IPS-15b (cell line): ENCODE measurements around the gene ANKRD37.

ENCODE experiments used
- H3K27me3 ChIP-seq: one replicate; pipeline ENCODE4 v1.6.1; 2013; ENCODE audit warnings: low read length; ENCODE audit not compliant: control insufficient read depth, insufficient read depth
- H3K36me3 ChIP-seq: one replicate; pipeline ENCODE4 v1.6.1; 2013; ENCODE audit warnings: low read length; ENCODE audit not compliant: control insufficient read depth, insufficient read depth
- H3K4me1 ChIP-seq: one replicate; pipeline ENCODE4 v1.6.1; 2013; ENCODE audit warnings: mild to moderate bottlenecking, low read length; ENCODE audit not compliant: control insufficient read depth, insufficient read depth
- H3K4me3 ChIP-seq: one replicate; pipeline ENCODE4 v1.5.1; 2013; ENCODE audit warnings: low read depth, low read length
- H3K9ac ChIP-seq: one replicate; pipeline ENCODE4 v1.6.1; 2013; ENCODE audit warnings: low read depth, mild to moderate bottlenecking, low read length
- H3K9me3 ChIP-seq: one replicate; pipeline ENCODE4 v1.6.1; 2013; ENCODE audit warnings: mild to moderate bottlenecking, low read length; ENCODE audit not compliant: control insufficient read depth, insufficient read depth

The ANKRD37 gene

GRCh38 chr4:185381288-185382196 lies 15.1 kb upstream of the ANKRD37 start:
- Histone ChIP-seq H3K9me3 (no peaks in the 10 kb centered on the region), H3K27me3 (no peaks in the 10 kb centered on the region), H3K4me1 (peaks cover 8% of the 10 kb centered on the region), H3K36me3 (no peaks in the 10 kb centered on the region), H3K9ac (no peak overlapping the region), H3K4me3 (no peak overlapping the region)

- no peaks in the 10 kb centered on the region for H3K9me3 ChIP-seq
- H3K27me3 ChIP-seq = no peaks in the 10 kb centered on the region
- H3K4me1 ChIP-seq = peaks cover 4% of the 10 kb centered on the region
- H3K36me3 ChIP-seq = no peaks in the 10 kb centered on the region
- H3K9ac ChIP-seq = no peak overlapping the region
- no peak overlapping the region for H3K4me3 ChIP-seq
These were observed 13.9 kb upstream of the ANKRD37 start for GRCh38 chr4:185382754-185383153.

DNA sequence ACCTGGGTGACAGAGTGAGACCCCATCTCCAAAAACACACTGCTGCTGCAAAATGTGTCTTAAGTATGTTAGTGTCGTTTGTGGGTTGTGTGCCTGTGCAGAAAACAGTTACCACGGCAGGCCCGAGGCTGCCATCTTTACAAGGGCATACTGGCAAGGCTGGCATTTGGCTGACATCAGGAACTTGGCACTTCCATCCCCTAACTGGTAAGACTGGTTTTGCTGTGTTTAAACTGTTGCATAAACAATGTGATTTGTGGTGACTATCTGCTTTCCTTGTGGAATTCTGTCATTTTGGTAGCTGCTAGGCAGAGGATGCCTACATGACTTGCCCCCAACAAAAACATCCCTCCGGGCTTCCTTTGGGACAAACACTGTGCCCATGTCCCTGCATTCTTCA lies 13.2 kb upstream of the ANKRD37 start:
- H3K9me3 ChIP-seq = no peaks in the 10 kb centered on the region
- no peak overlapping the region for H3K4me3 ChIP-seq
- no peaks in the 10 kb centered on the region for H3K27me3 ChIP-seq
- H3K4me1 ChIP-seq = peaks cover 3% of the 10 kb centered on the region
- H3K36me3 ChIP-seq = no peaks in the 10 kb centered on the region
- H3K9ac ChIP-seq = no peak overlapping the region

GRCh38 chr4:185384061-185384460 lies 12.6 kb upstream of the ANKRD37 start:
- Histone ChIP-seq H3K4me1 (peaks cover 3% of the 10 kb centered on the region), H3K27me3 (no peaks in the 10 kb centered on the region)

DNA sequence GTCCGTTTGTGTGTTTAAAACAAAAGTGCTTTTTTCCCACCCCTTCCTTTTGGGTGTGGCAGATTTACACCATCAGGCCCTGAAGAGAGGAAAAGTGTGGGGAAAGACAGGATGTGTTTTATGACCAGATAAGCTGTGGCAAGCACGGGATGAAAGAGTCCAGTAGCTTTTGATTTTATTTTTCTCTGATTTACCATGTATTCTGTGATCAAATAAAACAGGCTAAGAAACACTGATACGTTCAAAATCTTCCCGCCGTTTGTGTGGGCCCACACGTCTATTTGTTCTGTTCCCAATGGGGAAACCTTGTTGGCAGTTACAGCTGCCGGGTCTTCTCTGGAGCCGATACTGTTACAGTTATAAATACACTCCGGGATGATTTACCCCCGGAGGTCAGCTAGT lies 11.7 kb upstream of the ANKRD37 start:
- no peak overlapping the region for H3K9ac ChIP-seq
- no peak overlapping the region for H3K4me3 ChIP-seq
- peaks cover 3% of the 10 kb centered on the region for H3K4me1 ChIP-seq
- H3K36me3 ChIP-seq = no peaks in the 10 kb centered on the region
- H3K27me3 ChIP-seq = no peaks in the 10 kb centered on the region
- H3K9me3 ChIP-seq = no peaks in the 10 kb centered on the region

More at GRCh38 chr4:185384061-185384460, 12.6 kb upstream of the ANKRD37 start:
- H3K9ac ChIP-seq = no peak overlapping the region
- no peak overlapping the region for H3K4me3 ChIP-seq
- no peaks in the 10 kb centered on the region for H3K36me3 ChIP-seq
- H3K9me3 ChIP-seq = no peaks in the 10 kb centered on the region

GRCh38 chr4:185387957-185388356 lies 8.7 kb upstream of the ANKRD37 start:
- H3K36me3 ChIP-seq = no peaks in the 10 kb centered on the region
- no peaks in the 10 kb centered on the region for H3K9me3 ChIP-seq
- peaks cover 3% of the 10 kb centered on the region for H3K4me1 ChIP-seq
- no peak overlapping the region for H3K4me3 ChIP-seq
- no peaks in the 10 kb centered on the region for H3K27me3 ChIP-seq
- H3K9ac ChIP-seq = no peak overlapping the region

GRCh38 chr4:185390941-185391340 lies 5.7 kb upstream of the ANKRD37 start:
- Histone ChIP-seq H3K27me3 (no peaks in the 10 kb centered on the region), H3K4me1 (no peaks in the 10 kb centered on the region), H3K36me3 (no peaks in the 10 kb centered on the region), H3K9me3 (no peaks in the 10 kb centered on the region), H3K4me3 (no peak overlapping the region), H3K9ac (no peak overlapping the region)

GRCh38 chr4:185392156-185392555 lies 4.5 kb upstream of the ANKRD37 start:
- no peak overlapping the region for H3K4me3 ChIP-seq
- no peak overlapping the region for H3K9ac ChIP-seq
- H3K4me1 ChIP-seq = peaks cover 5% of the 10 kb centered on the region
- no peaks in the 10 kb centered on the region for H3K9me3 ChIP-seq
- H3K36me3 ChIP-seq = no peaks in the 10 kb centered on the region
- no peaks in the 10 kb centered on the region for H3K27me3 ChIP-seq

DNA sequence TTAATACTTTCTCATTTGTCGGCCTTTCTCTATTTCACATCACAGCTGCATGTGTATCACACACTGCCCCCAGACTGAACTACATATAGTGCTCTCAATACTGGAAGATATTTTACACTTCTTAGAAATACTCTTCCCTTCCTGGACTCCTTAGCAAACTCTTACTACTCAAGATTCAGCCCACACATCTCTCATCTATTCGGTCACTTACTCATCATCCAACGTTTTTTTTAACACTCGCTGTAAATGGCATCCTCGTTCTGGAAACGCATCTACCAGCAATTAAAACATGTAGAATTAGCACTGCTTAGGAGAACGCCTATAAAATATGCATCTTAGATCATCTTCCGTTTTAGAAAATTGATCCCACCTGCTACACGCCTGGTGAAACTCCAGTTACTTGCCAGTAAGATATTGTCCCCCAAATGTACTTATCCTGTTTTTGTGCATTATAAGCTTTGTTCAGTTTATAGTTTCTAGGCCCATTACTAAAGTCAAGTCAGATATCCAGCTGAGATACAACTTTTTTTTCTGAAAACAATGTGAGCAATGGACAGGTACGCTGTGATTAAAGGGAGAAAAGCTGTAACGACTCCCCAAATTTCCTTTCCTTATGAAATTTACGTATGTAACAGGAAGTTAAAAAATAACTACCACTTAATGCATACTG lies 1.9 kb upstream of the ANKRD37 start:
- no peaks in the 10 kb centered on the region for H3K9me3 ChIP-seq
- peaks cover 6% of the 10 kb centered on the region for H3K4me1 ChIP-seq
- H3K4me3 ChIP-seq = no peak overlapping the region
- no peak overlapping the region for H3K9ac ChIP-seq
- H3K27me3 ChIP-seq = no peaks in the 10 kb centered on the region
- H3K36me3 ChIP-seq = no peaks in the 10 kb centered on the region

GRCh38 chr4:185395238-185395955 lies 1.2 kb upstream of the ANKRD37 start, which contains the start of gene LRP2BP:
TSS of gene LRP2BP (minus strand) at chr4:185395924. CDS start at chr4:185378186, 17,738 bp downstream.
- Histone ChIP-seq H3K9ac (no peak within 1 kb of the TSS), H3K36me3 (peaks cover 2% of the 10 kb centered on the region), H3K4me3 (peak within 1 kb of the TSS; percentile 82), H3K4me1 (peaks cover 6% of the 10 kb centered on the region), H3K9me3 (no peaks in the 10 kb centered on the region), H3K27me3 (no peaks in the 10 kb centered on the region)

DNA sequence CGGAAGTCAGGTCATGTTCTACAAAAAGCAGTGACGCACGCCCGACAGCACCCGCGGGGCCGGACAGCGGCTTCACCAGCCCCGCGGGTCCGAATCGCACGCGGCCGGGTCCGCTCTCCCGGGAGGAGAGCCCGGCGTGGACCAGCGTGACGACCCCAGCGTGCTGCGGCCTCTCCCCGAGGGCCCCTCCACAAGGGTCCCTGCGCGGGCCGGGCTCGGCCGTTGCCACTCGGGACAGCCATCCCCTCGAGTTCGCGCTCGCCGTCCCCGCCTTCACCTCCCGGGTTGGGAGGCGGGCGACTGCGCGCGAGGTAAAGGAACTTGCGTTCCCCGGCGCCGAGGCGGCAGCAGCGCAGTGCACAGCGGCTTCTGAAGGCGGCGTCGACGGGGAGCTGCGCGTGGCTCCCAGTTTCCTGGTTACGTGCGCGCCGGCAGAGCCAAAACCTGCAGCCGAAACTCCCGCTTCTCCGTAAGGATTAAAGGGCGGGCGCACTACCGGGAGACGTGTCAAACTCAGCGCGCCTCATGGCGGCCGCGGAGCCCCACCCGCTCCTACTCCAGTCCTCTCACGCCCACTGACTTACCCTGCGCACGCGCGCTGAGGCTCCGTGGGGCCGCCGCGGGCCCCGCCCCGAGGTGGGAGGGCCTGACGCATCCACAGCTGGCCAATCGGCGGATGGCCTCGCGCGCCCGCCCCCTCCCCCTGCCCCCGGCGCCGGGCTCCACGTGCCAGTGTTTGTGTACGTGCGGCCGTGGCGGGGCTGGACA lies 501 bp upstream of the ANKRD37 start:
- Histone ChIP-seq H3K9me3 (no peaks in the 10 kb centered on the region), H3K36me3 (peaks cover 3% of the 10 kb centered on the region), H3K4me1 (peaks cover 6% of the 10 kb centered on the region), H3K4me3 (peak overlapping the region; percentile 82), H3K27me3 (no peaks in the 10 kb centered on the region), H3K9ac (no peak overlapping the region)
